Upper lobe of right lung (tissue), 1 donor: ENCODE data around the gene RGS14. TPM values are rescaled to one million over a fixed set of nuclear protein-coding genes. Genes with fewer than 3 reads are reported as not detected.

ENCODE experiments used
- ATAC-seq: fragments of 200-7000 bp; cut with Tn5 transposase; one replicate; pipeline ENCODE4 v1.9.1; 2020; ENCODE audit warnings: mild to moderate bottlenecking, moderate library complexity
- DNase-seq: peaks from one replicate; pipeline ENCODE4 v3.0.0-alpha.2; 2020
- H3K27ac ChIP-seq: fragments of 200-600 bp; one replicate; pipeline ENCODE4 v1.8.0; 2022
- H3K27me3 ChIP-seq: fragments of 200-600 bp; one replicate; pipeline ENCODE4 v1.8.0; 2022; ENCODE audit warnings: mild to moderate bottlenecking
- H3K36me3 ChIP-seq: fragments of 200-600 bp; one replicate; pipeline ENCODE4 v1.8.0; 2022
- H3K4me1 ChIP-seq: fragments of 200-600 bp; one replicate; pipeline ENCODE4 v1.8.0; 2022
- H3K4me3 ChIP-seq: fragments of 200-600 bp; one replicate; pipeline ENCODE4 v1.8.0; 2022; ENCODE audit warnings: mild to moderate bottlenecking
- H3K9me3 ChIP-seq: fragments of 200-600 bp; one replicate; pipeline ENCODE4 v1.8.0; 2022
- intact Hi-C: fragments of 100-400 bp; cut with DNase I; formaldehyde crosslinking; loops from one replicate; pipeline ENCODE4 v1.11.0; 2022
- total RNA-seq: library from RNA; stranded (reverse); fragmentation: NEBNext Ultra II Directional; extraction: Animal tissue kit (Norgen Biotek cat#: 25700); gene quantifications from one replicate; pipeline ENCODE4 v1.2.1, GENCODE V29; 2021
- TF ChIP-seq, protein P1 (sequence below): fragments of 200-600 bp; IDR thresholded peaks from one replicate; pipeline ENCODE4 v1.8.0; 2022; ENCODE audit warnings: antibody characterized with exemption
- donor health status: DM: no; HTN: yes; CAD: no; lungs with severe emphysema.

RGS14 gene
- total RNA-seq, 1 donor from 2014 or later: 17.5 TPM

DNA sequence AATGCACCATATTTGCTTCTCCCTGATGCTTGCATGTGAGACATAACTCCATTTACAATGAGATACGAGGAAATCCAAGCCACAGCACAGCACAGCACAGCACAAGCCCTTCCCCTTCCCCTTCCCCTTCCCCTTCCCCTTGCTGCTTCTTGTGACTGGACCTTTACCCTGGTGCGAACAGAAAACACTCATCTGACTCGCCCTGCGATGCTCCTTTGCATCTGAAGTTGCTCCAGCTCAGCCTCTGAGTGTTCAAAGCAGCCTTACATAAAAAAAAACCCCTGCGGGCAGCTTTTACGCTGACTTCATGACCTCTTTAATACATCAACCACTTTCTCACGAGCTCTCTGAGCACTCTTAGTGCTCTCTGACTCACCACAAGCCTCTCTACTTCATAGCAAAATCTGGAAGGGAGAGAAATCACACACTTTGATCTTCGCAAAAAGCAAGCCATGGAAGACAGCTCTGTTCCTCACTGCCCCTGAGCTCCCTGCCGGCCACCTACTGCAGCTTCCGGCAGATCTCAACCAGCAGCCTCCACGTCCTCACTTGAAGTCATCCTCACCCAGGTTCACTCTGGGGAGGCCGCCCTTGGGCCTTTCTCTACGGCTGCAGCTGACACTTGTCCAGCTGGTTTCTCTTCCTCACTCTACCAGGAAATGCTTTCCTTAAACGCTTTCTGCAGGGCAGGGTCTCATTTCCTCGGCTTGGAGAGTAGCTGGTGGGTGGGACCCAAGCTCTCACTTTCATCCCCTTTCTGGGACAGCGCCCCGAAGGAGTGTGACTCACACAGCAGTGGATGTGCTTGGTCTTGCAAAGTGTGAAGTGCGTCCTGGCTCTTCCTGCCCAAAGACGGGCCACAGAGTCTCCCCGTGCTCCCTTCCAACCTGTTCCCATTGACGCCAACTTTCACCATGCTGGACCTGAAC lies 31.8 kb downstream of the RGS14 start:
- peak; percentile 6 for ATAC-seq
- DNase-seq: no peak
- peaks cover 9% of the 10 kb centered on the region for H3K27me3 ChIP-seq
- TF ChIP-seq, protein P1, sequence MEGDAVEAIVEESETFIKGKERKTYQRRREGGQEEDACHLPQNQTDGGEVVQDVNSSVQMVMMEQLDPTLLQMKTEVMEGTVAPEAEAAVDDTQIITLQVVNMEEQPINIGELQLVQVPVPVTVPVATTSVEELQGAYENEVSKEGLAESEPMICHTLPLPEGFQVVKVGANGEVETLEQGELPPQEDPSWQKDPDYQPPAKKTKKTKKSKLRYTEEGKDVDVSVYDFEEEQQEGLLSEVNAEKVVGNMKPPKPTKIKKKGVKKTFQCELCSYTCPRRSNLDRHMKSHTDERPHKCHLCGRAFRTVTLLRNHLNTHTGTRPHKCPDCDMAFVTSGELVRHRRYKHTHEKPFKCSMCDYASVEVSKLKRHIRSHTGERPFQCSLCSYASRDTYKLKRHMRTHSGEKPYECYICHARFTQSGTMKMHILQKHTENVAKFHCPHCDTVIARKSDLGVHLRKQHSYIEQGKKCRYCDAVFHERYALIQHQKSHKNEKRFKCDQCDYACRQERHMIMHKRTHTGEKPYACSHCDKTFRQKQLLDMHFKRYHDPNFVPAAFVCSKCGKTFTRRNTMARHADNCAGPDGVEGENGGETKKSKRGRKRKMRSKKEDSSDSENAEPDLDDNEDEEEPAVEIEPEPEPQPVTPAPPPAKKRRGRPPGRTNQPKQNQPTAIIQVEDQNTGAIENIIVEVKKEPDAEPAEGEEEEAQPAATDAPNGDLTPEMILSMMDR: no peak
- H3K27ac ChIP-seq: peak overlapping the region; percentile 42
- intact Hi-C loops: loop anchor here (5.0 kb wide), 1 partner anchor 113 kb away; no protein-coding TSS in a partner anchor
- H3K4me1 ChIP-seq: peaks cover 9% of the 10 kb centered on the region
- no peak overlapping the region for H3K4me3 ChIP-seq
- no peaks in the 10 kb centered on the region for H3K9me3 ChIP-seq
- H3K36me3 ChIP-seq: no peaks in the 10 kb centered on the region

DNA sequence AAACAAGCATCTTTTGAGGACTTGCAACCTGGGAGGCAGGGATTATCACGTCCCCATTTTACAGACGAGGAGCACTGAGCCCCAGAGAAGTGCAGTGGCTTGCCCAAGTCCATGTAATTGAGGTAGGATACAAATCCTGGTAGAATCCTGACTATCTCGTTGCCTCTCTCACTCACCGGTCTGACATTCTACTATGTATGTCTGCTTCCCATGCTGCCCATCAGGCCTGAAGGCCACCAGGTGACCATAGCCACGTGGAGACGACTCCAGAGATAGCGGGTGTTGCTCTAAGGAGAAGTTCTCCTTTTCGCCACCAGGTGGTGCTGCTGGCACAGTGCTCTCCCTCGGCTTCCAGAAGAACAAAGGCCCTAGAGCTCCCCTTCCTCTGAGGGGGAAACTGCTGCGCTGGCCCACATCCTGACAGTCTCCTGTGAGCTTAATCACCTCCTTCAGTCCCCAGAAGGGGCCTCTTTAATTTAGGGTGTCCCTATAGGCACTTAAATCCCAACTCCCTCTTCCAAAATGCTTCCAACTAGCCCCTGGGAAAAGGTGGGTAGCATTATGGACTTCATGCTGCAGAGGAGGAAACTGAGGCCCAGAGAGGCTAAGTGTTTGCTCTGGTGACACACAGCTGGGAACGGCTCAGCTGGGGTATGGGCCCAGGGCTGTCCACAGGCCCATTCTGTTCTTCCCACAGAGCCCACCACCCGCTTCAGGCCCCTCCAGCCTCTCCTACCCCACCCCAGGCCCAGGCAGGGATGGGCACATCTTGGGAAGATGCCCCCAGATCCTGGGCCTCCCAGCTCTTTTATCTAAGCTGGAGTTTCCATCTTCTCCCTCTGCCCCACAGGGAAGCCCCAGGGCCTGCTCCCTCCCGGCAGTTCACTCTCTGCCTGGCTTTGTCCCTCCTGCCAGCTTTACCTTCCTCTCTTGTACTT lies 32.9 kb downstream of the RGS14 start:
- Histone ChIP-seq H3K9me3 (no peaks in the 10 kb centered on the region), H3K4me1 (peaks cover 9% of the 10 kb centered on the region), H3K27me3 (peaks cover 5% of the 10 kb centered on the region), H3K4me3 (no peak overlapping the region), H3K36me3 (no peaks in the 10 kb centered on the region), H3K27ac (peak overlapping the region; percentile 42)
- ATAC-seq (peak; percentile 92), DNase-seq (peak; percentile 82)
- TF ChIP-seq, protein P1: peak; percentile 99
- intact Hi-C loops: loop anchor here (5.0 kb wide), 1 partner anchor 112 kb away; no protein-coding TSS in a partner anchor

GRCh38 chr5:177392765-177393164 lies 35.0 kb downstream of the RGS14 start:
- Histone ChIP-seq H3K4me3 (no peak overlapping the region), H3K27ac (no peak overlapping the region), H3K27me3 (no peaks in the 10 kb centered on the region), H3K4me1 (peaks cover 9% of the 10 kb centered on the region), H3K36me3 (no peaks in the 10 kb centered on the region), H3K9me3 (no peaks in the 10 kb centered on the region)
- intact Hi-C loops: loop anchor here (5.0 kb wide), 1 partner anchor 110 kb away; no protein-coding TSS in a partner anchor
- TF ChIP-seq, protein P1: no peak
- DNase-seq: no peak
- ATAC-seq: no peak

- DNase-seq (no peak), ATAC-seq (no peak)
- TF ChIP-seq, protein P1: no peak
- H3K27me3 ChIP-seq: peaks cover 2% of the 10 kb centered on the region
- peaks cover 9% of the 10 kb centered on the region for H3K4me1 ChIP-seq
- H3K36me3 ChIP-seq: no peaks in the 10 kb centered on the region
- no peaks in the 10 kb centered on the region for H3K9me3 ChIP-seq
- intact Hi-C loops: loop anchor here (5.0 kb wide), 1 partner anchor 109 kb away; no protein-coding TSS in a partner anchor
- no peak overlapping the region for H3K27ac ChIP-seq
- H3K4me3 ChIP-seq: no peak overlapping the region
These were observed 35.6 kb downstream of the RGS14 start for GRCh38 chr5:177393206-177393765.

- no peak overlapping the region for H3K27ac ChIP-seq
- TF ChIP-seq, protein P1: no peak
- peaks cover 9% of the 10 kb centered on the region for H3K27me3 ChIP-seq
- no peak for ATAC-seq
- peaks cover 9% of the 10 kb centered on the region for H3K4me1 ChIP-seq
- no peaks in the 10 kb centered on the region for H3K9me3 ChIP-seq
- no peak overlapping the region for H3K4me3 ChIP-seq
- no peak for DNase-seq
- H3K36me3 ChIP-seq: no peaks in the 10 kb centered on the region
- intact Hi-C loops: loop anchor here (5.0 kb wide), 1 partner anchor 108 kb away; no protein-coding TSS in a partner anchor
These were observed 36.3 kb downstream of the RGS14 start for GRCh38 chr5:177393990-177394389.
